GM13976 (cell line): ENCODE measurements around the gene NAB2.

Experiments
- DNase-seq: peaks from one replicate; pipeline ENCODE4 v3.0.0; 2012; ENCODE audit warnings: low spot score
- CTCF ChIP-seq: IDR thresholded peaks from 2 replicates; pipeline ENCODE4 v1.5.1; 2012; ENCODE audit warnings: borderline replicate concordance, mild to moderate bottlenecking; ENCODE audit not compliant: insufficient read depth; ENCODE audit errors: extremely low read depth, missing control alignments, control extremely low read depth
- in situ Hi-C: fragments of 300-500 bp; cut with MboI; formaldehyde crosslinking; loops from one replicate; pipeline ENCODE4 v1.12.0; 2022; ENCODE audit warnings: low sequenced_read_pairs, mixed read lengths, inconsistent platforms; ENCODE audit not compliant: unreplicated experiment

NAB2 gene, protein sequence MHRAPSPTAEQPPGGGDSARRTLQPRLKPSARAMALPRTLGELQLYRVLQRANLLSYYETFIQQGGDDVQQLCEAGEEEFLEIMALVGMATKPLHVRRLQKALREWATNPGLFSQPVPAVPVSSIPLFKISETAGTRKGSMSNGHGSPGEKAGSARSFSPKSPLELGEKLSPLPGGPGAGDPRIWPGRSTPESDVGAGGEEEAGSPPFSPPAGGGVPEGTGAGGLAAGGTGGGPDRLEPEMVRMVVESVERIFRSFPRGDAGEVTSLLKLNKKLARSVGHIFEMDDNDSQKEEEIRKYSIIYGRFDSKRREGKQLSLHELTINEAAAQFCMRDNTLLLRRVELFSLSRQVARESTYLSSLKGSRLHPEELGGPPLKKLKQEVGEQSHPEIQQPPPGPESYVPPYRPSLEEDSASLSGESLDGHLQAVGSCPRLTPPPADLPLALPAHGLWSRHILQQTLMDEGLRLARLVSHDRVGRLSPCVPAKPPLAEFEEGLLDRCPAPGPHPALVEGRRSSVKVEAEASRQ

DNA sequence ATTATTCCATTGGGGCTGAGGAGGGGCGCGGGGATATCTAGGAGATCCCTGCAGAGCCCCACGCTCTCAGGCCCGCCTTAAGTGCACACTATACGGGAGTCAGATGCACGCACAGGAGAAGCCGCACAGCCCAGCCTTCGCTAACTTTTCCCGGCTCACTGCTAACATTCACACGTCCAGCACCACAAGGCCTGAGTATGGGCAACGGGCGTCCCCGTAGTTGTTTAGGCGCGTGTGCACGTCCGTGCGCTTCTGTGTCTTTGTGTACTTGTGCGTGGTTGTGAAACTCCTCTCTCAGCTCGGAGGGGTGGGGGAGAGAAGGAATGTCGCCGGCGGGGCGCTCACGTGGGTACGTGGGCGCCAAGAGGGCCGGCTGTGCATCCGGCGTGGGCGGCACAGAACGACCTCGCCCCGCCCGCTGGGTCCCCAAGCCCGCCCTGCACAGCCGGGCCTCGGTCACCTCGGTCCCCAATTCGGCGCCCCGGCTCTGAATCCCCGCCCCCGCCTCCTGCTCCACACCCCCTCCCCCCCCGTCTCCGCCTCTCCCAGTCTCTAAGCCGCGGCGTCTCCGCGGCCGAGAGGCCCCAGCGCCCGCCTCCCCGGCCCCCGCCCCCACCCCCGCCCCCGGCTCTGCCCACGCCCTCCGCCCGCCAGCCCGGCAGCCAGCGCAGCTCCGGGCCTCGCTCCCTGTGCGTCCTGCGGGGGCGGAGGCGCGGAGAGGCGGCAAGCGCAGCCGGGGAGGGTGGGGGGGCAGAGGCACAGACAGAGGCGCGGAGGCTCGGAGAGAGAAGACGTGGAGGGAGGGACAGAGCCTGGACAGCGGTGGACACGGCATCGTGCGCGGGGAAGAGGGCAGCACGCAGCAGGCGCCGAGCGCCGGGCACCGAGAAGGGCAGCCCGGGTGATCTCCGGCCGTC is at the start of gene NAB2:
Gene NAB2, plus strand, starts transcription at position 761 of the 917 bp plus-strand sequence. CDS start 158 bp downstream, outside the sequence.
- in situ Hi-C loops = no loop called here
- TF ChIP-seq CTCF = no peak
- peak; percentile 93 for DNase-seq

DNA sequence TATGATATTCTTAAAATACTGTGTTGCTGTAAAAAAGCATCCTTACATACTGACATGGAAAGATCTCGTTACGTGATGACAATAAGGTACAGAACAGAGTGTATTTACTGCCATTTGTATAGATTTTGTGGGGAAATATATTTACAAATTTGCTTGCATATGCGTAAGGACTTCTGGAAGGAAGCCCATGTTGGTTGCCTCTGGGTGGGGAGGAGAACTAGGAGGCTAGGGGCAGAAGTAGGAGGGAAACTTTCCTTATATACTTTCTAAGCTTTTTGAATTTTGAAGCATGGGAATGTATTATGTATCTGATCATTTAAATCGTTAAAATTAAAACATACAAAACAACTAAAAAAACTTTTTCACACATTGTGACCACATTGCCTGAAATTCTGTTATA is 48.7 kb upstream of the NAB2 start:
- TF ChIP-seq CTCF = no peak
- no peak for DNase-seq
- in situ Hi-C loops = no loop called here

GRCh38 chr12:57040750-57041149 is 48.2 kb upstream of the NAB2 start:
- no peak for DNase-seq
- TF ChIP-seq CTCF = no peak
- in situ Hi-C loops = no loop called here

- TF ChIP-seq CTCF = no peak
- in situ Hi-C loops = no loop called here
- DNase-seq = no peak
These were observed 46.2 kb upstream of the NAB2 start for GRCh38 chr12:57042695-57043094.

DNA sequence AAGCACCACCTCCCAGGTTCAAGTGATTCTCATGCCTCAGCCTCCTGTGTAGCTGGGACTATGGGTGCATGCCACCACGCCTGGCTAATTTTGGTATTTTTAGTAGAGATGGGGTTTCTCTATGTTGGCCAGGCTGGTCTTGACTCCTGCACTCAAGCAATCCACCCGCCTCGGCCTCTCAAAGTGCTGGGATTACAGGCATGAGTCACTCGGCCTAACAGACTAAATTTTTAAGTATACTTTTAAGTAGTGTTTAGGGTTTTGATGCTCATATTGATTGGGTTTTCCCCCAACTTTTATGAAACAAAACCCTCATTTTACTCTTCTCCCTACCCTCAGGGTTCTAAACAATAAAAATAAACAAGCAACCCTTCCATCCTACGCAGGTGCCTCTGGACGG is 44.4 kb upstream of the NAB2 start:
- TF ChIP-seq CTCF = no peak
- no peak for DNase-seq
- in situ Hi-C loops = no loop called here

- no peak for TF ChIP-seq CTCF
- in situ Hi-C loops = no loop called here
- DNase-seq = no peak
These were observed 44.0 kb upstream of the NAB2 start for GRCh38 chr12:57044889-57045288.
